HEK293T (cell line): ENCODE measurements around the gene SH2D2A.

Experiments used
- ARNT ChIP-seq: fragments of 450-650 bp; IDR thresholded peaks from 2 replicates; pipeline ENCODE4 v1.6.1; 2017; ENCODE audit warnings: mild to moderate bottlenecking
- BHLHE40 ChIP-seq: fragments of 450-650 bp; IDR thresholded peaks from 2 replicates; pipeline ENCODE4 v1.6.1; 2016; ENCODE audit warnings: mild to moderate bottlenecking, moderate library complexity, borderline replicate concordance
- CTBP1 ChIP-seq: fragments of 450-650 bp; IDR thresholded peaks from 2 replicates; pipeline ENCODE4 v1.6.1; 2016; ENCODE audit warnings: borderline replicate concordance
- ELF4 ChIP-seq: fragments of 450-650 bp; IDR thresholded peaks from 2 replicates; pipeline ENCODE4 v1.6.1; 2017; ENCODE audit warnings: antibody characterized with exemption
- FOXK2 ChIP-seq: fragments of 450-650 bp; IDR thresholded peaks from 2 replicates; pipeline ENCODE4 v1.6.1; 2016; ENCODE audit warnings: mild to moderate bottlenecking
- FOXM1 ChIP-seq: fragments of 450-650 bp; IDR thresholded peaks from 2 replicates; pipeline ENCODE4 v1.6.1; 2017; ENCODE audit warnings: mild to moderate bottlenecking, borderline replicate concordance
- HDGF ChIP-seq: fragments of 450-650 bp; IDR thresholded peaks from 2 replicates; pipeline ENCODE4 v1.6.1; 2017; ENCODE audit warnings: antibody characterized with exemption, borderline replicate concordance
- NFRKB ChIP-seq: fragments of 450-650 bp; IDR thresholded peaks from 2 replicates; pipeline ENCODE4 v1.6.1; 2016; ENCODE audit warnings: mild to moderate bottlenecking, moderate library complexity
- PKNOX1 ChIP-seq: fragments of 450-650 bp; IDR thresholded peaks from 2 replicates; pipeline ENCODE4 v1.6.1; 2016
- SP1 ChIP-seq: fragments of 450-650 bp; IDR thresholded peaks from 2 replicates; pipeline ENCODE4 v1.6.1; 2017
- SUZ12 ChIP-seq: fragments of 450-650 bp; IDR thresholded peaks from 2 replicates; pipeline ENCODE4 v1.6.1; 2016; ENCODE audit warnings: mild to moderate bottlenecking
- TARDBP ChIP-seq: fragments of 450-650 bp; IDR thresholded peaks from 2 replicates; pipeline ENCODE4 v1.6.1; 2016
- ZNF384 ChIP-seq: fragments of 450-650 bp; IDR thresholded peaks from 2 replicates; pipeline ENCODE4 v1.6.1; 2016

DNA sequence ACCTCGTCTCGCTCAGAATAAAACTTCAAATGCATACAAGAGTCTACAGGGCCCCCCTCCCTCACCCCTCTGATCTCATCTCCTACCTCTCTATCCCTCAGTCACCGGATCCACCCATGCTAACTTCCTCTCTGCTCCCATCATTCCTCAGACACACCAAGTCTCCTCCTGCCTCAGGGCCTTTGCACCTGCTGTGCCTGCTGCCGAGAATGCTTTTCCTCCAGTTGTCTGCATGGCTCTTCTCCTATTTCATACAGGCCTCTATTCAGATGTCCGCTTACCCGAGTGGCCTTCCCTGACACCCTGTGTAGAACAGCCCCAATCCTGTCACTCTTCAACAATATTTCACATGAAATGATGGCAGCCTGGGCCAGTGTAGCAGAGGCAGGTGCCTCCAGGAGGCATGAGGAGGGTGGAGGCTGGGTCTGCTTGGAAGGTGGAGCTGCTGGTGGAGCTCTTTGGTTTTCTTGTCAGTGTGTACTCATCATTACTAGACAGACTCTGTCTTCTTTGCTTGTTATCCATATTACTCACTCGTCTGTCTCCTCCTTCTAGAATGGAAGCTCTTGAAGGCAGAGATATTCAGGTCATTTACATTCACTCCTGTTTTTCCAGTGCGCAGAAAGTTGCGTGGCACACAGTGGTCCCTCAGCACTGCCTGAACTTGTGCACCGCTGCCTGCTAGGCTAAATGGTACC is 4.2 kb downstream of the SH2D2A start:
- TF ChIP-seq ZNF384 (no peak), PKNOX1 (no peak), SP1 (no peak), BHLHE40 (no peak), ELF4 (no peak), FOXM1 (no peak), TARDBP (no peak), ARNT (no peak), CTBP1 (no peak), HDGF (no peak), SUZ12 (no peak), FOXK2 (no peak), NFRKB (no peak)
